Endothelial cell of umbilical vein (primary cell): ENCODE results near the gene SH3RF3. TPM values are rescaled to one million over a fixed set of nuclear protein-coding genes. Genes with fewer than 3 reads are reported as not detected.

ENCODE experiments used
- BruUV-seq: library from RNA; stranded (reverse); fragments of 400-500 nt; replicated peaks from 2 replicates; lab custom pipeline; 2021; lab: Mats Ljungman, UMichigan
- CTCF ChIA-PET: fragments of 300-600, 350-600 bp; sonication (Branson Sonifier 250); formaldehyde crosslinking; loops from one replicate; lab custom pipeline; 2021; ENCODE audit warnings: antibody characterized with exemption, inconsistent platforms; lab: Charles Lee
- POLR2A ChIA-PET: fragments of 300-600, 350-600 bp; sonication (Branson Sonifier 250); formaldehyde crosslinking; loops from one replicate; lab custom pipeline; 2021; ENCODE audit warnings: antibody characterized with exemption, inconsistent platforms; lab: Charles Lee
- DNase-seq: peaks from one replicate; pipeline ENCODE4 v3.0.0-alpha.2; 2011; ENCODE audit warnings: low read depth, low spot score
- FAIRE-seq: peaks from 2 replicates; lab custom pipeline; 2011; peaks lifted over from hg19 to GRCh38; lab: Jason Lieb, UNC
- H2AFZ ChIP-seq: 2 replicates; pipeline ENCODE4 v1.6.0; 2012; ENCODE audit warnings: low read depth, low read length, control low read depth, inconsistent platforms
- H3K27ac ChIP-seq: 2 replicates; pipeline ENCODE4 v1.5.1; 2011; ENCODE audit warnings: low read depth, mild to moderate bottlenecking, control low read depth, low read length, moderate library complexity; ENCODE audit not compliant: insufficient read depth
- H3K27me3 ChIP-seq, 2 experiments: 2 replicates each; pipeline versions ENCODE4 v1.6.0 to v1.6.1; 2011; ENCODE audit warnings: low read length in 2 of 2, mixed read lengths in 1 of 2; ENCODE audit not compliant: control insufficient read depth in 2 of 2, insufficient read depth in 2 of 2
- H3K36me3 ChIP-seq, 2 experiments: 2 replicates in 1 of 2; 3 replicates in 1 of 2; pipeline ENCODE4 v1.5.1; 2011; ENCODE audit warnings: low read length in 2 of 2, mild to moderate bottlenecking in 1 of 2, moderate library complexity in 1 of 2; ENCODE audit not compliant: control insufficient read depth in 2 of 2, insufficient read depth in 2 of 2; ENCODE audit errors: extremely low read depth in 1 of 2
- H3K4me1 ChIP-seq: 3 replicates; pipeline ENCODE4 v1.5.1; 2011; ENCODE audit warnings: mild to moderate bottlenecking, low read length; ENCODE audit not compliant: control insufficient read depth, insufficient read depth; ENCODE audit errors: extremely low read depth
- H3K4me2 ChIP-seq: 2 replicates; pipeline ENCODE4 v1.6.1; 2011; ENCODE audit warnings: low read length, control low read depth, mixed read lengths; ENCODE audit not compliant: insufficient read depth
- H3K4me3 ChIP-seq, 3 experiments: fragments of 200-600 bp in 1 of 3; sonication (generic), shearing (Covaris generic) in 1 of 3; replicated peaks in 1 of 3; 2 replicates each; pipeline ENCODE4 v1.5.1; 2011 to 2016; ENCODE audit warnings: control low read depth in 3 of 3, low read length in 3 of 3, mild to moderate bottlenecking in 2 of 3, inconsistent platforms in 1 of 3, low read depth in 1 of 3, moderate library complexity in 1 of 3; ENCODE audit not compliant: insufficient read depth in 1 of 3
- H3K79me2 ChIP-seq: 2 replicates; pipeline ENCODE4 v1.6.0; 2012; ENCODE audit warnings: low read length, inconsistent platforms; ENCODE audit not compliant: control insufficient read depth, insufficient read depth
- H3K9ac ChIP-seq: replicated peaks from 2 replicates; pipeline ENCODE3; 2011; ENCODE audit warnings: low read length, control low read depth; ENCODE audit not compliant: insufficient read depth; ENCODE audit errors: extremely low read depth
- H3K9me1 ChIP-seq: replicated peaks from 3 replicates; pipeline ENCODE4 v1.6.0; 2011; ENCODE audit warnings: mild to moderate bottlenecking, low read length; ENCODE audit not compliant: control insufficient read depth, insufficient read depth; ENCODE audit errors: extremely low read depth
- H3K9me3 ChIP-seq: replicated peaks from 2 replicates; pipeline ENCODE4 v1.5.1; 2012; ENCODE audit warnings: low read length, inconsistent platforms; ENCODE audit not compliant: control insufficient read depth, insufficient read depth
- H4K20me1 ChIP-seq: replicated peaks from 2 replicates; pipeline ENCODE3; 2011; ENCODE audit warnings: mild to moderate bottlenecking, low read length; ENCODE audit not compliant: control insufficient read depth, insufficient read depth; ENCODE audit errors: extremely low read depth
- FOS ChIP-seq: IDR thresholded peaks from 2 replicates; pipeline ENCODE4 v1.6.1; 2011; ENCODE audit warnings: mild to moderate bottlenecking, low read length, moderate library complexity, borderline replicate concordance; ENCODE audit not compliant: insufficient read depth
- JUN ChIP-seq: IDR thresholded peaks from 2 replicates; pipeline ENCODE4 v1.6.1; 2011; ENCODE audit warnings: borderline replicate concordance, low read depth; ENCODE audit not compliant: insufficient read length, insufficient read depth
- MYC ChIP-seq: IDR thresholded peaks from one replicate; pipeline ENCODE4 v1.6.1; 2011; ENCODE audit warnings: mild to moderate bottlenecking, low read depth, low read length
- POLR2AphosphoS5 ChIP-seq: IDR thresholded peaks from 2 replicates; pipeline ENCODE4 v1.6.1; 2012; ENCODE audit warnings: low read depth, mild to moderate bottlenecking, control low read depth, low read length, moderate library complexity; ENCODE audit not compliant: insufficient read depth
- dilution Hi-C: fragments of 300-500 bp; cut with MboI; formaldehyde crosslinking; loops from one replicate; pipeline ENCODE4 v1.15.0; 2019; ENCODE audit warnings: low sequenced_read_pairs; ENCODE audit not compliant: extremely low pct_ligation_motif_present
- intact Hi-C: fragments of 100-400 bp; cut with micrococcal nuclease; formaldehyde crosslinking; loops from one replicate; pipeline ENCODE4 v1.10.0; 2022
- polyA plus RNA-seq, 4 experiments: library from polyadenylated mRNA; depleted of rRNA in 3 of 4; stranded (reverse) in 3 of 4; unstranded in 1 of 4; fragments of >200 nt; gene quantifications; 2 replicates each; pipeline versions ENCODE4 v1.2.1 to v1.2.3, GENCODE V29; 2011 to 2012; ENCODE audit warnings: missing spikeins in 1 of 4
- total RNA-seq: library from RNA; stranded (reverse); gene quantifications from 2 replicates; pipeline ENCODE4 v1.2.3, GENCODE V29; 2021

The SH3RF3 gene
- total and polyA plus RNA-seq, 2 donors (not counting 3 experiments of a cell fraction or from before 2014, with no cell fraction given), result 3.8 to 14.7 TPM

- Histone ChIP-seq H3K9ac (no peak overlapping the region), H3K4me3 (no peak overlapping the region), H3K27me3 (peaks cover 7 to 10% of the 10 kb centered on the region in 2 experiments), H3K4me1 (peaks cover 3% of the 10 kb centered on the region), H2AFZ (no peak overlapping the region), H3K9me3 (no peaks in the 10 kb centered on the region), H4K20me1 (no peaks in the 10 kb centered on the region), H3K4me2 (no peak overlapping the region), H3K27ac (no peak overlapping the region), H3K79me2 (peaks cover 21% of the 10 kb centered on the region), H3K9me1 (no peaks in the 10 kb centered on the region), H3K36me3 (no peaks in the 10 kb centered on the region)
- dilution Hi-C loops, result no loop called here
- ChIA-PET POLR2A (interaction anchor here (0.6 kb wide), 1 partner anchor 539 kb away, joined by 5 read pairs; no protein-coding TSS in a partner anchor), CTCF (interaction anchor here (0.6 to 8.7 kb wide), 3 partner anchors 94 to 389 kb away, joined by 4 to 163 read pairs (median 10); no protein-coding TSS in a partner anchor)
- no TSS peak for BruUV-seq
- peak; percentile 7 for TF ChIP-seq JUN
- TF ChIP-seq MYC, result no peak
- TF ChIP-seq FOS, result peak; percentile 22
- FAIRE-seq (peak; percentile 63), DNase-seq (no peak)
- intact Hi-C loops, result no loop called here
These were observed 3.2 kb upstream of the SH3RF3 start for GRCh38 chr2:109125593-109126500.

GRCh38 chr2:109126501-109126860 is 2.5 kb upstream of the SH3RF3 start:
- DNase-seq (no peak), FAIRE-seq (no peak)
- Histone ChIP-seq H4K20me1 (no peaks in the 10 kb centered on the region), H3K27ac (no peak overlapping the region), H3K79me2 (peaks cover 27% of the 10 kb centered on the region), H3K4me3 (no peak overlapping the region), H3K27me3 (peaks cover 6 to 8% of the 10 kb centered on the region in 2 experiments), H3K9ac (no peak overlapping the region), H2AFZ (no peak overlapping the region), H3K36me3 (no peaks in the 10 kb centered on the region), H3K9me1 (no peaks in the 10 kb centered on the region), H3K9me3 (no peaks in the 10 kb centered on the region), H3K4me1 (peaks cover 8% of the 10 kb centered on the region), H3K4me2 (no peak overlapping the region)
- CTCF ChIA-PET, result interaction anchor here (0.6 to 8.7 kb wide), 4 partner anchors 95 to 388 kb away, joined by 3 to 163 read pairs (median 7); no protein-coding TSS in a partner anchor
- intact Hi-C loops, result no loop called here
- POLR2A ChIA-PET, result no interaction called here
- dilution Hi-C loops, result no loop called here
- BruUV-seq, result no TSS peak
- TF ChIP-seq POLR2AphosphoS5 (no peak), FOS (peak; percentile 14)
